ENCODE data around the gene ZNF420. TPM values are rescaled to one million over a fixed set of nuclear protein-coding genes. Genes with fewer than 3 reads are reported as not detected.

Gene ZNF420
- 5.9 and 6.2 TPM in 2 replicates for total RNA-seq

DNA sequence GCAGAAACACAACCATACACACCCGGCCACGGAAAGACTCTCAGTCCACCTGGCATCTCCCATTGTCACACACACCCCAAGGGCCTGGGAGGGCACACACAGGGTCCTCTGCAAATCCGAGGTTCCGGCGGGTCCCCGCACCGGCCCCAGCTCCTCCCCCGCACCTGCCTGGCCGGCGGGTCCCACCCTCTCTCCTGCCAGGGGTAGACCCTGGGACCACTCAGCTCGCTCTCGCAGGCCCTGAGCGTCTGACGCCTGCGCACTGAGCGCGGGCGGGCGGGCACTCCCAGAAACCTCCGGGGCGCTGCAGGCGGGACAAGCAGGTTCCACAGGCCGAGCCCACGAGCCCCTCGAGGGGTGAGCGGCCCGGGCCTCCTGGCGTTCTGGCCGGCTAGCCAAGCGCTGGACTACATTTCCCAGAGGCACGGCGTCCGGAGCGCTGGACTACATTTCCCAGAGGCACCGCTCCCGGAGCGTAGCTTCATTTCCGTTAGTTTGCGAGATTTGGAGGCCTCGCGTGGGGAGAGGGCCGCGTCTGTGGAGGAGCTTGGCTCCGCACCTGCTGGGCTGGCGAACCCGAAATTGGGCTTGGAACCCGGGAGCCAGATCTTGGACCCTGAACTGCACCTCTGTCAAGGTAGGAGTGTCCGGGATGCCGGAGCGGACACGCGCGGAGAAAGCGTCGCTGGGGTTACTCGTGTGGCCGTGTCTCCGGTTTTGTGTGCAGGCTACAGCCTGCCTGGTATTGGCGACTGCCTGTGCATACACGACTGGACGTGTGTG lies at the start of gene ZNF420:
TSS of gene ZNF420 (plus strand) at position 500 of the 783 bp plus-strand sequence. CDS start 10,686 bp downstream, outside the sequence.

DNA sequence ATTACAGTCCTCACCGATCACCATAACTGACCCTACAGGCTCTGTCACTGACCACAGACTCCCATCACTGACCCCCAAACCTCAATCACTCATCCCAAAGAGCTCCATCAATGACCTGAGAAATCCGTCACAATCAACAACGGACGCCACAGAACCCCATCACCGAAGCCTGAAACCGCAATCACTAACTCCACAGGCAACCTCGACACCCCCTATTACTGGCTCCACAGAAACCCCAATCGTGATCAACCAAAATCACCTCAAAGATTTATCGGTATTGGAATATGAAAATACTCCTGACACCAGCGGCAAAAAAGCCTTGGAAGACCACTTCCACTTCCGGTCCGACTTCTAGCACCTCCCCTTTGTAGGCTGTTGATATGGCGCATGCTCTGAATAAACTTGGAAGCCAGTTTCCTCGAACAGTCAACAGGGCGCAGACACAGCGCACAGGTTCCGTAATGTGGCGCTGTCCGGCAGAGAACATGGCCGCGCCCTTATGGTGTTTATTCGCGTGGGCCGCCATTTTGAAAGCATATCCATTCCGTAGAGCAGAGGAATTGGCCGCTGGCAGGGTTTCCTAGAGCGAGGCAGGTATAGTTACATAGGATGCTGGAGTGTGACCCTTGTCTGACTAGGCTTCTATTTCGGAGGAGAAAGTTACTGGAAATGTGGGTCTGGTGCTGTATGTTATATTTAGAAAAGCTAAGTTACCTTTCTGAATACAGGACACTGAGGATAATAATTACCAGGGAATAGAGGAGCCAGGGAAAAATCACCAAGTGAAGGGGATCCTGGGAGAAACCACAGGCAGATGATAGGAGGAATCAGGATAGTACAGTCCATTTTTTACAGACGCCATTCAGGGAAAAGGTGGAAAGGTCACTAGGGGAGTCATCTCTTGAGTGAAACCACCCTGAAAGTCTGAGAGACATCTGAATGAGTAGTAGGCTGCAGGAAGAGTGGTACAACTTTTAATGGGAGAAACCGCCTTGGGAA lies 94.4 kb downstream of the ZNF420 start, which contains the start of gene ZNF585A:
TSS of gene ZNF585A (minus strand) at position 328 of the 999 bp plus-strand sequence. CDS start 2,785 bp downstream, outside the sequence.

Other genes with a start within 250 kb of the ZNF420 start
- gene ZNF790, start 240.0 kb upstream of the ZNF420 start, total RNA-seq: 4.1 and 5.5 TPM in 2 replicates
- 1.8 and 2.2 TPM in 2 replicates for gene ZNF345, start 227.6 kb upstream of the ZNF420 start, total RNA-seq
- 2.6 and 3.9 TPM in 2 replicates for gene ZNF829, start 162.1 kb upstream of the ZNF420 start, total RNA-seq
- gene ZNF568, start 162.1 kb upstream of the ZNF420 start, total RNA-seq: 7.8 and 9.2 TPM in 2 replicates
- 3.1 and 6.6 TPM in 2 replicates for gene ZNF585A, start 94.3 kb downstream of the ZNF420 start, total RNA-seq
- 14.7 and 18.0 TPM in 2 replicates for gene ZNF585B, start 132.1 kb downstream of the ZNF420 start, total RNA-seq
- 4.0 and 5.5 TPM in 2 replicates for gene ZNF383, start 139.8 kb downstream of the ZNF420 start, total RNA-seq